HG03196 (cell line): ENCODE measurements around the gene RMDN2.

ENCODE experiments used
- ATAC-seq: cut with Tn5 transposase; IDR thresholded peaks from one replicate; pipeline ENCODE4 v1.9.1; 2021; ENCODE audit not compliant: unreplicated experiment

The RMDN2 gene

DNA sequence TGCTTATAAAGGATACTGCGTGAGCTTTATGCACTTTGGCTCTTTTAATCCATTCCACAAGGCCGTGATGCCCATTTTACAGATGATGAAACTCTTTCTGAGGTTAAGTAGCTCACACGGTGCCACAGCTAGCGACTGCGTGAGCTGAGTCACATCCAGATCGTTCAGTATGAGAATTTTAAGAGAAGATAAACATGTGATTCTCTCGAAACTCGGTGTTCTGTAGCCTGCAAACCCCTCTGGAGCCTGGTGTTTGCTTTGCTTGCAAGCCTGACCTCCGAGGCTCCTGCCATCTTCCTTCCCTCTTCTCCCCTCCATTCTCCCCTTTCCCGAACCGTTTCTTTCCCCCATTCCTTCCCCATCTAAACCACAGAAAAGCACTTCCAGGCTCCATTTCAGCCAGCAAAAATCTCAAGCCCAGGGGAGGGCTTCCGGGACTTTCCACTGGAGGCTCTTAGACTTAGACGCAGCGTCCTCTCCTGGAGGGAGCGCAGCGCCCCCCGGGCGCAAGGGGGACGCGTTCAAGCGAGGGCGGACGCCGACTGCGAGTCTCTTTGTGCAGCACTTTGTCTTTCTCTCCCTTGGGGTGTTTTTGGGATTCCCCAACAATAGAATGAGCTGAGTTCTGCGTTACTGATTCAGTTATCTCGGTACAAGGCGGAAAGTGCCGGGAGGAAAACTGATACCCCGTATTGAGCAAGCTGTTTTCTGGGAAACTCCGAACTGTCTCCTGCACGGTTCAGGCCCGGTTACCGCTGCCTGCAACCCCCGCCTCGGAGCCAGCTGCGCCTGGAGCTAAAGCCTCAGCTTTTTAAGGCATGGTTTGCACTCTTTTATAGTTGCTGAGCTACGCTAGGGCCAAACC lies 112.9 kb downstream of the RMDN2 start:
- ATAC-seq: peak; percentile 70

DNA sequence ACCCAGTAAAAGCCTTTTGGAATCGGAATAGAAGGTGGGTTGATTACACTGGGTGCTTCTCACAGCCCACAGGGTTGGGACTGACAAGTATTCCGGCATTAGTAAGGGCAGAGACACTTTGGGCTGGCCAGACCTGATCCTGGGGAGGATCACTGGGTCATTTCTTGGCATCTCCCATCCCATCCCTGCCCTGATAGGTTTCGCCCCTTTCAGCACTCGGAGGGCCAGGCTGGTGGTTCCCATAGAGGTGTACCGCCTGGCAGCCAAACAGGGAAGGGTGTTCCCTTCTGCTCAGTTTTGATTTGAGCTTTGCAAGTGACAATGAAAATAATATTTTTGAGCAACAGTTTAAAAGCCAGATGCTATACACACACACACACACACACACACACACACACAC lies 113.6 kb downstream of the RMDN2 start:
- peak; percentile 11 for ATAC-seq

DNA sequence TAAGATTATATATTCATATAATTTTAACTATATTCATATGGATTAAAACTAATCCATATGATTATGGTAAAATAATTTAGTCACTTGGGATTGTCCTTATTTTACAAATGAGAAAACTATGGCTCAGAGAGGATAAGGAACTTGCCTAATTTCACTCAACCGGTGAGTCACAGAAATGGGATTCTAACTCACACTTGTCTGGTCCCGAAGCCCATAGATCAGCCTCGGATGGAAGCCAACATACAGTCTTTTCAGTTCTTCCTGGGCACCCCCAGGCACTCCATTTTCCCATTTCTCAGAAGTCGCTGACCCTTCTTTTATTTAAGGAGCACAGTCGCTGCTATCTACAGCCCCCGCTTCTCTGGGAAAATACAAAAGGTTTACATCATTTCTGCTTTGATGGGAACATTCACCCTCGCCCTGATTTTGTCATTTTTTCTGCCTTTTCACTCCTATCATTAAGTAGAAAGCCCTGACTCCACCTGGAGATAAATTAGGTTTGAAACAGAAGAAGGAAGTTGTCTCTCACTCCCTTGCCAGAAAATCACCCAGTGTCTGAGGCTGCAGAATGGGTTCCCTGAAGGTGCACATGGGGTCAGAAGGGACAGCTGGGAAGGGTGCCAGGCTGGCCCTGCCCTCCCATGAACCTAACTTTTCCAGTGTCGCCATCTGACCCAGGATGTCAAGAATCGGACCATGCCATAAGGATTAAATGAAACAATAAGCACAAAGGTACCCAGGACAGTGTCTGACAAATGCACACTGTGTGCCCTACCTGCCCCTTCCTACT lies 114.2 kb downstream of the RMDN2 start:
- ATAC-seq: no peak

DNA sequence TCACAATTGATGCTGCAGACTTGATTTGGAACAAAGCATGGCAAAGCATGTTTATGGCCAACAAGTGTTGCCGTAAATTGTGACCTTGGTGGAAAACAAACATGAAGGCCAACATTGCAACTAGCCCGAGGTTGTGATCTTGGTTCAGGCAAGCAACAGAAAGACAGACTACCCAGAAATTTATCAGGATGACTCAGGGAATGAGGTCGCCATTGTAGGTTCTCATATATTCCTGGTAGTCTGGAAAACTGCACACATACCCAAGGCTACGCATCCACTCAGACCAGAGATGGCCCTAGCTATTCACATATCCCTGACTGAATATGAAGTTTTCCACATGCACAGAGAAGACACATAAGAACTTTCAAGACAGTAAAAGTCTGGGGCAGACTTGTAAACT lies 120.7 kb downstream of the RMDN2 start:
- no peak for ATAC-seq

DNA sequence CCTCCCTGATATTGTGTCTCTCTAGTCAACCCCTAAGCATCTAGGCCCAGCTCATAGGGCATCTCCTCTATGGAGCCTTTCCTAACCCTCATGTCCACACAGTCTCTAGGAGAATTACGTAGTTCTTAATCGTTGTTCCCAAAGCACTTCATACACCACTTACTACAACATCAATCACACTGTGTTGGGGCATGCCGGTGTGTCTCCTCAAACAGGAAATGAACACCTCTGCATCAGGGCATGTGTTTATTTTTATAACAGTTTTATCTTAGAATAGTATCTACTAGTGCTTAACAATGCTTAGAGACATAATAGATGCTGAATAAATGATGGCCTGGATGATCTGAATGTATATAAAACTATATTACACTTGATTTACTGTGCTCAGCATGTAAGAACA lies 131.1 kb downstream of the RMDN2 start:
- ATAC-seq: no peak

DNA sequence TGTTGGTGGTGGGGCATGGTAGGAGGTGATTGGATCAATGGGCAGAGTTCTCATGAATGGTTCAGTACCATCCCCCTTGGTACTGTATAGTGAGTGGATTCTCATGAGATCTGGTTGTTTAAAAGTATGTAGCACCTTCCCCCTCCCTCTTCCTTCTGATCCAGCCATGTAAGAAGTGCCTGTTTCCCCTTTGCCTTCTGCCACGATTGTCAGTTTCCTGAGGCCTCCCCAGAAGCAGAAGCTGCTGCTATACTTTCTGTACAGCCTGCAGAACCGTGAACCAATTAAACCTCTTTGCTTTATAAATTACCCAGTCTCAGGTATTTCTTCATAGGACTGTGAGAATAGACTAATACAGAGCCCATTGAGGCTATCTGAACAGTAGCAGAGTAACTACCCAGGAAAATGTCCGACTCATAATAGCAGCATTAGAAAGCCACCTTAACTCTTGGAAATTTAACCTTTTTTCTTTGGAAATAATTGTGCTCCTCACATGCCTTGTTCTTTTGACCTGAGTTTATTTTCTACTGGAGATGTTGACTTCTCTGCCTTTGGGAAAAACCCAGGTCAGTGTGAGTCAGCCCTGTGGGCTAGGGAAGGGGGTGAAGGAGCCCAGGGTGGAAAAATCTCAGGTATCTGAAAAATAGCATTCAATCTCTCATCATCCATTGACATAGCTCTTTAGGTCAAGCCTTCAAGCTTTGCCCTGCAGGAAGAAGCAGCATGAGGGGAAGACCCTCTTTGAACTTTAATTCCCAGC lies 132.7 kb downstream of the RMDN2 start:
- no peak for ATAC-seq

DNA sequence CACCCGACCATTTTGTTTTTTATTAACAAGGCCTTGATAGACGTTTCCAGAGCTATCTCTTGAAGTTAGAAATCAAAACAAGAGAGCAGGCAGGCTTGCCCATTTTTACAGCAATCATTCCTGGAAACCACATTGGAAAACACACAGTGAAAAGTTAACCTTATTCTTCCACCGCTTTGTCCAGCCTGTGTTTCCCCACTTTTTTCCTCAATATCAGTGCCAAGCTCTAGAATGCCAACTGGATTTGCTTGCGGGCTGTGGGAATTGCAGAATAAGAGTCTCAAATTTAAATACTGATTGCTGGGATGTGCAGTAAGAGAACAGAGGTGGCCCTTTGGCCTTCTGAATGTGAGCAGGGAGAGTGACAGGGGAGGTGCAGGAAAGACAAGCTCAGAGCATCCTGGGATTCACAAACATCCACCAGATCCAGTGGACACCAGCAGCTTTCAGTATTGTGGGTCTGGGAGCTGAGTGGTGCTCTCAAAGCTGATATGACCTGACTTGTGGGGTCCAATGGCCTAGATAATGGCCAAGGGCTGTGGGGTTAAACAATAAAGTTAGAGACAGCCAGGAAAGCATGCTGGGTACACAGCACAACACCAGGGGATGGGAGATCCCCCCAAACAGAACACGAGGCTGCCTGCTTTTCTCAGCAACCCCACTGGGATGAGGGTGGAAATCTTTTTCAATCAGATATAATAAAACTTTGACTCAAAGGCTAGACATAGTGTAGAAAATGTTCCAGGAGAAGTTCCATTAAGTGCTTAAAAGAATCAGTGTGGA lies 135.3 kb downstream of the RMDN2 start:
- no peak for ATAC-seq

DNA sequence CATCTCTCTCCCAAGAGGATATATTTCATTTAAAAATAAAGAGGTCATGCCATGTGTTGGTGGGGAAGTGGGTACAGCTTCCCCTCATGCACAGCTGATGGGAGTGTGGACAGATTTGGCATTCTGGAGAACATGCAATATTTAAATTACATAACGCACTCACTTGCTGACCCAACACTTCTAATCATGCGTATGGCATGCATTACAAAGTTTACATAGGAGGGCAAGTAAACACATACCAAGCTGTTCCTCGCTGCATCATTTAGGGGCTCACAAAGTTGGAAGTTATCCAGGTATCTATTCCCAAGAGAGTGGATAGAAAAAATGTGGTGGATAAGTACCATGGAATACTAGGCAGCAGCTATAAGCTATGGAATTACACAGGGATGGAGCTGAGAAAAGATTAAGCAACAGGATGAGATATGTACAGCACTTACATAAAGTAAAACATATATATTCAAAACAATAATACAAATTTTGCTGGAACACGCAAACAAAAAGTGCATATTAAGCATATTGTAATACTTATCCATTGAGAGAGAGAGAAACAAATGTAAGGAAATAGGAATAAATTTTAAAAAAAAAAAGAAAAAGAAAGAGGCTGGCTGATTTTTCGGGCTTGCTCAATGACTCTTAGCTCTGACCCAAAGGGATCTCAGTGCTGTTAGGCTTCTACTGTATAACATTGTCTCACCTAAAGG lies 139.9 kb downstream of the RMDN2 start:
- no peak for ATAC-seq

DNA sequence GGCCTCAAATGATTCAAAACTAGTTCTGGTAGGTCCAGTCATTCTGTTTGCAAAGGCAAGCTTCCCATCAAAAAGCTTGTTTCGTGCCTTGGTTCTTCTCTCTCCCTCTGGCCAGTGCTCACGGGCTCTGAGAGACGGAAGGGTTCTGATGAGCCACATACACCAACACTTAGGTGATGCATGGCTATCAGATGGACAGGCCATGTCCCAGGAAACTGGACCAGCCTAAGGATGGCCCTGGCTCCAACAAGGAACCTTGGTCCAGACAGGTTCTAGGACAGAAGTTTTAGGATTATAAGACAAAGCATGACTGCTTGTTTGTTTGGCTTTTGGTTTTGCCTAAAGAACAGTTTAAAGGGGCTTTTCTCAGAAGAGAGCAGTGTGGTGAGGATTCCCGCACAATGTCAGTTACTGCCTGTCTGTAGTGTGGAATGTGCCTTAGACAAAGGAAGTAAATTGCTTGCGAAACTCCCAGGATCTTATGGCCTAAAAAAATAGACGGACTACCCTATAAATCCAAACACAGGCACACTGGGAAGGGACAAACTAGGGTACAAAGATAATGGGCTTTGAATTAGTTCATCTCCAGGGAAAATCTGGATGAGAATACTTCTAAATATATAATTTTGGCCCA lies 140.5 kb downstream of the RMDN2 start:
- no peak for ATAC-seq

DNA sequence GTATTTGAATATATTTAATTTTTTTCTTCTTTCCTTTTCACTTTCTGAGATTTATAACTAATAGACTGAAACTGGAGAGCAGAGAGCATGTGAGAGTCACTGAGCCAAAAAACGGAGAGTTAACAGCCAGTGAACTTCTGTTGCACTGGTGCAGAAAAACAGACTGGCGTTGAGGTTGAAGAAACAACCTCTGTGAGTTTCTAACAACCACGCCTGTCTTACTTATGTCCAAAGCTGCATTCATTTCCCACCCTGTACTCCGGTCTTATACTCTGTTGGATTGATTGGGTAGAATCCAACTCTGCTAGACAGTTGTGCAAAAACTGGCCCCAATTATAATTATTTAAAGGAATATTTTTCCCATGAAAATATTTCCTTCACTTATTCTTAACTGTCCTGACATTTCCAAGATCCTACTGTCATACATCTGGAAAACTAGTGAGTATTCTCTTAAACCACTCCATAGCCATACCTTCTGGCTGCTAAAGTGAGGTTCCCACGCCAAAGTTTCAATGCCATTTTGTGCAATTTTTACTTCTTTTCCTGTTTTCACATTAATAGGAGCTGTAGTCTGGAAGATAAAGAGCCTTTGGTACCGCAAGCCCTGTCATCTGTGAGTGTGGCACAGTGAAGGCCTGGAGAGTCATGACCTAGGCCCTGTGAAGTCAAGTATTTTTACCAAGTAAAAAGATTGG lies 141.5 kb downstream of the RMDN2 start:
- no peak for ATAC-seq
